HG02938 (cell line): ENCODE data around the gene NINJ1.

Experiments
- ATAC-seq: cut with Tn5 transposase; IDR thresholded peaks from one replicate; pipeline ENCODE4 v1.9.1; 2021; ENCODE audit warnings: mild to moderate bottlenecking, moderate library complexity; ENCODE audit not compliant: unreplicated experiment

NINJ1 gene

DNA sequence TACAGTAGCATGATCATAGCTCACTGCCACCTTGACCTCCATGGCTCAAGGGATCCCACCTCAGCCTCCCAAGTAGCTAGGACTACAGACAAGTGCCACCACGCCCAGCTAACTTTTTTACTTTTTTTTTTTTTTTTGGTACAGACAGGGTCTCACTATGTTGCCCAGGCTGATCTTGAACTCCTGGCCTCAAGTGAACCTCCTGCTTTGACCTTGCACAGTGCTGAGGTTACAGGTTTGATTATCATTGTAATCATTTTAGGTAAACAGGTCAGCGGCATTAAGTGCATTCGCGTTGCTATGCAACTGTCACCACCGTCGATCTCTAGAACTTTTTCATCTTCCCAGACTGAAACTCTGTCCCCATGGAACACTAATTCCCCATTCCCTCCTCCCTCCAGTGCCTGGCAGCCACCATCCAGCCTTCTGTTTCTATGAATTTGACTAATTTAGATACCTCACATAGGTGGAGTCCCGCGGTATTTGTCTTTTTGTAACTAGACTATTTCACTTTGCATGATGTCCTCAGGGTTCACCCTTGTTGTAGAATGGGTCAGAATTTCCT is 43.9 kb downstream of the NINJ1 start:
- ATAC-seq = no peak

DNA sequence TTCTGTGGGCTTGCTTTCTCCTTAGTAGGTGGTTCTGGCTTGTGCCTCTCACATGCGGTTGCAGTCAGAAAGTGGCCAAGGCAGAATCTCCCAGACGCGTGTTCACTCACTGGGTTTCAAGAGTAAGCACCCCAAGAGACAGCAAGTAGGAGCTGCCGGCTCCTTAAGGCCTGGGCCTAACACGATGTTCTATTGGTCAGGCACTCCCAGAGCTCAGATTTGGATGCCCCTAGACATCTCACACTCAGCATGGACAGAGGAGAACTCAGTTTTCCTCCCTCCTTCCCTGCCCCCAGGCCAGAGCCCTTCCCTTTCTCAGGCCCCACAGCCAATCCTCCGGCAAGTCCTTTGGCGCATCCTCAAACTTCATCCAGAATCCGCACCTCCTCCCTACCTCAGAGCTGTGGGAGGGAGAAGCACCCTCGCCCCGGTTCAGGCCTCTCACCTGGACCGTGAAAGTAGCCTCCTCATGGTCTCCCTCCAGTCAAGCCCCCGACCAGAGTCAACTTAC is 44.5 kb downstream of the NINJ1 start:
- ATAC-seq = no peak

DNA sequence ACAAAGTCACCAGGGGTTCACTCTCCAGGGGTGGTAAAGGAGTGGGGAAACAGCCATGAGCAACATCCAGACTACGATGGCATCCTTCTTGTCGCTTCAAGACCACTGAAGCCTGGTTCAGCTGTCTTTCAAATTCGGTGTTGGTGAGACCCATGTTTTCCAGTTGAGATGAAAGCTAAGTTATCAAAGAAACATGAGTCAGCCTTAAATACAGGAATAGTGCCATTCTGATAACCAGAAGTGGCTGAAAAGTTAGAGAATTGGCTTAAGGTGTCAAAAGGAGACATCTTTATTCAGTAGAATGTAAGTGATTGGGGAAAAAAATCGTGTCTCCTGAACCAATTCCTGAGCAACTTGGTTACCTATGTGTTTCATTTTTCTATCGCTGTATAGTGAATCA is 45.0 kb downstream of the NINJ1 start:
- no peak for ATAC-seq

DNA sequence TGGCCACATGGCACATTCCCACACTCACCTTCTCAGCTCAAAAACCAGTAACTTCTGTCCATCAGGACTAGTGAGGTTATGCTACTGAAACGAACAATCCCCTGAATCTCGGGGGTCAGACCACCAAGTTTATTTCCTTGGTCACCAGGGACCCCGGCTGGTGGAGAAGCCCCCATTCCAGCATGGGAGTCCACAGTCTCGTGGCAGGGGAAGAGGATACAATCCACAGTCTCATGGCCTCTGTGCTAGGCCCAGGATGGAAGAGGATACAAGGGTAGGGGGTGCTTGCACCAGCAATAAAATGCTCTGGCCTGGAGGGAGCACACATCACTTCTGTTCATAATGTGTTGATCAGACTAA is 45.4 kb downstream of the NINJ1 start:
- ATAC-seq = no peak

DNA sequence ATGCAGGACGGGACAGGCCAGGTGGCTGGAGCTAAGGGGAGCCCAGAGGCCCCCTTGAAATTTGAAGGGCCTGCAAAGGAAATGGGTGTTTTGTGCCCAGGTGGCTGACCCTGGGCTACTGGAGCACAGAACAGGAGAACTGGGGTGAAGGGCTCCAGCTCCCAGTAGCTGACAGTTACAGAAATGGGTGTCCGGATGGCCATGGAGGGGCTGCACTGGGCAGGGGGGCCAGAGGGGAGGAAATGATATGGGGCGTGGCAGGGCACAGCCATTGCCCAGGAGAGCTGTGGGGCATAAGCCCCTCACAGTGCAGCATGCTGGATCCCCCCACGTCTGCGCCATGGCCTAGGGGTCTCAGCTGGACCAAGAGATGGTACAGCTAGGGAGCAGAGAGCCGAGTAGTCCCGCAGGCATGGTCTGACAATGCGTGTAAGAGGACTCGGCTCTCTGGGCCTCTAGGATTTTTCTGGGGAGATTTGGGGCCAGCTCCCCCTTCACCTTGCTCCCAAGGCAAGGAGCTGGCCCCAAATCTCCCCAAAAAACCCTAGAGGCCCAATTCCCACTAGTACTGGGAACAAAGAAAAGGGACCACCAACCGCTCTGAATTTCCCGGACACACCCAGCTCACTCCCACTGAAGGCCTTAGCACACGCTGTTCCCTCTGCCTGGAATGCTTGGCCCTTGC is 45.9 kb downstream of the NINJ1 start:
- ATAC-seq = no peak

DNA sequence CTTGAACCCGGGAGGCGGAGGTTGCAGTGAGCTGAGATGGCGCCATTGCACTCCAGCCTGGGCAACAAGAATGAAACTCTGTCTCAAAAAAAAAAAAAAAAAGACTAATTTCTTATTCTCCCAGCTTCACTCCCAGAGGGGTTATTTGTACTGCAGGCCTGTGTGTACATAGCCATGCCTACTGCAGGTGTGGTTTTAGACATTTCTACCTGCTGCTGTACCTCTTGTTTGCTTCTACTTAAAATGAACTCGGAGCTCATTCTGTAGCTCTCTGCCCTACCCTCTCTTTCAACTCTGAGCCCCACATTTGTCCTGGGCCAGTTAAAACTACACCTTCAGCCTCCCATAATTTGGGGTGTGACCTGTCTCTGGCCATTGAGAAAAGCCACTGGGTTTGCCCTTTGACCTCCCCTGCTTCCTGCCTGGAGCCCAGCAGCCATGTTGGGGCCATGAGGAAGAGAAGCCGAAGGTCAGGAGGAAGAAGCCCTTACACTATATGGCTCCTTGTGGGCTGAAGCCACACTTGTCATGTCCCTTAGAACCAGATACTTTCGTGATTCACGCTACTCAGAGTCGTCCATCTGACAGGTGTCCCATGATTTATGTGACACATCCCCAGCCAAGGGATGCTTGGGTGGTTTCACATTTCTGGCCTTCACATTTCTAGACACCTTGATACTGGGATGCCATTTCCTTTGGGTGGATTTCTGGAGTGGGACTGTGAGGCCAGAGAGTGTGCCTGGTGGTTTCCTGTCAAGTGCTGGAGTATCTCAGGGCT is 47.4 kb downstream of the NINJ1 start:
- no peak for ATAC-seq

DNA sequence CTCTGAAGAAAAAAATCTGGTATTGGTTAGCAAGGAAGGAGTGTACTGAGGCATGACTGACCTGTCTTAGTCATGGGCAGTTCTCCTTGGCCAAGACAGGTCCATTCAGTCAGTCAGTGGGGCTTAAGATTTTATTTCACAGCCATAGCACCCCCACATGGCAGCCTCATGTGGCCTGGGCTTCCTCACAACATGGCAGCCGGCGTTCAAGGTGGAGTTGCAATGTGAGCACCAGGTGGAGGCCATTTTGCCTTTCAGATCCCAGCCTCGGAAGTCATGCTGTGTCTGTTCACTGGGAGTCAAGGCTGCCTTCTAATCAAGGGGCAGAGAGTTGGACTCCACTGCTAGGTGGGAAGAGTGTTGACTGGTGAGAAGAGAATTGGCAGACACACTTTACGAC is 48.4 kb downstream of the NINJ1 start:
- no peak for ATAC-seq

DNA sequence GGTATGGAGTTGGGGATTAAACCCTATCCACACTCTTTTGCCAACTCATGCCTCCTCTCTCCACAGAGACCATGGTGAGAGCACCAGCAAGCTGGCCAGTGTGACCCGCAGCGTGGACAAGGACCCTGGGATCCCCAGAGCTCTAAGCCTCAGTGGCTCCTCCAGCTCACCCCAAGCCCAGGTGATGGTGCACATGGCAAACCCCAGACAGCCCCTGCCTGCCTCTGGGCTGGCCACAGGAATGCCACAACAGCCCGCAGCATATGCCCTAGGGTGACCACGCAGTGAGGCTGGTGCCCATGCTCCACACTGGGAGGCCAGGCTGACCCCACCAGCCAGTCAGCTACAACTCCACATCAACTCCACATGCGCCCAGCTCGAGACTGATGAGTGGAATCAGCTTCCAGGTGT is 49.6 kb downstream of the NINJ1 start:
- no peak for ATAC-seq

DNA sequence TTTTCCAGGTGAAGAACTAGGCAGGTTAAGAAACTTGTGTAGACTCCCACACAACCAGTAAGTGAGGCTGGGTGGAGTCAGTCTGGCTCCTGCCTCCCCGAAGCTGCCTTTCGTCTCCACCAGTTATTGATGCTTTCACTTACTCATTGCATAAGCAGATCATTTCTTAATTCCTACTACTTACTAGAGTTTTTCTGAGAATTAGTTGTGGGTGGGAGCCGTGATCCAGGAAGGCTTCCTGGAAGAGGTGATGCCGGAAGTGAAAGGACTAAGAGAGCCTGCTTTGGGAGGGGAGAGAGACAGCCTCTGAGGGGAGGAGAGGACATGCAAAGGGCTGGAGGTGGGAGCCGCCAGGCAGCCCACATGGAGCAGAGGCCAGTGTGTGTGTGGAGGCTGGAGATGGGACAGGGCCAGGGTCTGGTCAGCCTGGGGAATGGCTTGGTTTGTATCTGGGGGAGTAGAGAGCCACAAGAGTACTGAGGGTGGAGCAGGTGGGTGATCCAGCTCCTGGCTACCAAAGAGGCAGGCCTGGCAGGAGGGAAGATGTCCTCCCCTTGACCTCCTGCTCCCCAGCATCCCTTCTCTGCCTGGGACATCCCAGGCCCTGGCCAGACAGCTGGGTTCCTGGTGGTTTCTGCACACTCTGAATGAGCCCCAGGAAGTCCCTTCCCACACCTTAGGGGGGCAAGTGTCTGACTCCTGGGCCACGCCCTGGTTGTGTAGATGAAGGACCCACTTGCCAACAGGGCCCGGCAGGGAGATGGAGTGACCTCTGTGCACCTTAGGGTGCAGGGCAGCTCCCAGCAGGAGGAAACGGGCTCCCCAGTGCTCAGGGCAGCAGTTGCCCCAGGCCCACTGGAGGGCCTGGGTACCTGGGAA is 50.2 kb downstream of the NINJ1 start:
- no peak for ATAC-seq

DNA sequence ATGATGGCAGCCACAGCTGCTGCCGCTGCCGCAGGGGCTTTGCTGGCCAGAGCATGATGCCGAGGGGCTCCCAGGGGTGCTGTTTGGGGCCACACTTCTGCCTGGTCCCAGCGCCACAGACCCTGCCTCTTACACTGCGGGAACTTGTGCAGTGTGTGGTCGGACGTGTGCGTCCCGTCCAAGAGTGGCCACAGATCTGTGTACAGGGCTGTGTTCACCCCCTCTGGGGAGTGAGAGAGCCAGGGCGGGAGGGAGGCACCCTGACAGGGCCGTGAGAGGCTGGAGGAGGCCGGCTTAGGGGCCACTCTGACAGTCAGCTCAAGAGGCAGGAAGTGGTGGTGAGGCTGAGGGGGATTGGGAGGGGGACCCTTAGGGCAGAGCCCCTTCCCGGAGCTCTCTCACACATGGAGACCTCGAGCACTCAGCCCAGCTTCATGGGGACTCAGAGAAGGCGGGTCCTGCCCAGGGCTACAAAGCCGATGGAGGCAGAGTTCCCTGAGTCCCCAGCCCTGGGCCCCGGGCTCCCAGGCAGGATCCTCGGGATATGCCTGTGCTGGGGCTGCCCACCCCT is 51.1 kb downstream of the NINJ1 start:
- no peak for ATAC-seq

DNA sequence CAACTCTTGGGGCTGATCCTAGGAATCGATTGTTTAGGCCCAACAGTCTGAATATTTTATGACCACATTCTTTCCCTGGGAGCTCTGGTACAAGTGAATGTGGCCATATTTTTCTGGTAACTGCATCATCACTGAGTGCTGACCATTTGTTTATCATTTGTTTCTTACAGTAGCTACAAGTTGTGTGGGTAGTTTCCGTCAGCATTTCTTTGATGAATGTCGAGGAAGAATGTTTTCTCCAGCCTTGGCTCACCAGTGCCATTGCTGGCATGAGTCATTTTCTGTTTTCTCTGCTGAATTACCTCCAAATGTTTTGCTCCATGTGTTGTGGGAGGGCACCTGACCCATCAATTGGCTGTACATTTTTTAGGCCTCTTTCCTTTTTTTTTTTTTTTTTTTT is 52.1 kb downstream of the NINJ1 start:
- no peak for ATAC-seq

DNA sequence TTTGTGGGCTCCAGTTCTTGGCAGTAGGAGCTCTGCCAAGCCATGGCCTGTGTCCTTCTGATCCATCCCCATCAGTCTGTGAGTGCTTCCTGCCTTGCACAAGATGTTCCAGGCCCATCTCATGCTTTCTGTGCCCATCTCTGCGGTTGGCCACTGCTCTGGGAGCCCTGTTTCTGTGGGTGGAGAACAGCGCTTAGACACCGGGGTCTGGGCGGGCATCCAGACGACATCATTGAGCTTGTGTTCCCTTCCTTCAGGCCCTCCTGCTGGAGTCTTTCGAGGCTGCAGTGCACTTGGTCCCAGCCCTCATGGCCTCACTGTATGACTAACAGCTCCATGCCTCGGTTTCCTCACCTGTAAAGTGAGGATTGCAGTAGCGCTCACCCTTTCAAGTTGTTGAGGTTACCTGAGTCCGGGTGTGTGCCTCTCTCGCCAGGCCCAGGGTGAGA is 52.9 kb downstream of the NINJ1 start:
- no peak for ATAC-seq

DNA sequence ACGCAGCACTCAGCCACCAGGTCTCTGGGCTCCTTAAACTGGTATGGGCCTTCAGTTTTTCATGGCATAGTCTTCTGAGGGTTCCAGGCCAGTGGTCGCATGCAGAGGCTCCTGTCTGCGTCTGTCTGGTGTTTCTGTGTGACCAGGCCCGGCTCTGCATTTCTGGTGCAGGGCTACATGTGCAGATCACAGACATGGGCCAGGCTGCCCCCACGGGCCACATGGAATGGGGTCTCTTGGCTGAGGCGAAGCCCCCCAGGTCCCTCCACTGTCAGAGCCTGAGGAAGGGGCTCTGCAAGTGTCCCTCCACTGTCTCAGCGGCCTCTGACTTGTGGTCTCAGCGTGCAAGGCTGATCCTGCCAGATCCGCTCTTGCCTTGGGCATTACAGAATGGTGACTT is 53.6 kb downstream of the NINJ1 start:
- no peak for ATAC-seq

DNA sequence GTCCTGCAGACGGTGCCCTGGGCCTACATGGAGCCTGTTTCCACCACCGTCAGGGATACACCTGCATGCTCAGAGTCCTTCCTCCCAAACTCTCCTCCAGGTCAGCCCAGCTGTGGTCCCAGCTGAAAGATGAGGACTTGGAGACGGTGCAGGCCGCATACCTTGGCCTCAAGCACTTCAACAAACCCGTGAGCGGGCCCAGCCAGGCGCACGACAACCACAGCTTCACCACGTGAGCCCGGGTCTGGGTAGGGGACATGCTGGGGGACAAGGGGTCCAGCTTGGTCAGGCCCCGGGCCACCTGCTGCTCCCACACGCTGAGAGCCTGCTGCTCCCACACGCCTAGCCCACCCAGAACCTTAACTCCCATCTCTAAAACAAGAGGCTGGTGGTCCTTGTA is 54.7 kb downstream of the NINJ1 start:
- ATAC-seq = no peak

DNA sequence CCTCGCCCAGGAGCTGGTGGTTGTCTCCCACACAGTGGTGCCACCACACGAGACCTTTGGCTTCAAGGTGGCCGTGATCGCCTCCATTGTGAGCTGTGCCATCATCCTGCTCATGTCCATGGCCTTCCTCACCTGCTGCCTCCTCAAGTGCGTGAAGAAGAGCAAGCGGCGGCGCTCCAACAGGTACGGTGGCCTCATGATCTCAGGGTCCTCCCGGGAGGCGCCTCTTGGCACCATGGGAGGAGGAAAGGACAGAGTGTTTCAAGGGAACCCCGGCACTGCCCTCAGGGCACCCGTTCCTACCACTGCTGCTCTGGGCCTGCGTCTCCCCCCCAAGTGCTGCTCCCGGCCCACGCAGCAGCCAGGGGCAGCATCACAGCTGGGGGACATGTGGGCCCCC is 56.2 kb downstream of the NINJ1 start:
- no peak for ATAC-seq

DNA sequence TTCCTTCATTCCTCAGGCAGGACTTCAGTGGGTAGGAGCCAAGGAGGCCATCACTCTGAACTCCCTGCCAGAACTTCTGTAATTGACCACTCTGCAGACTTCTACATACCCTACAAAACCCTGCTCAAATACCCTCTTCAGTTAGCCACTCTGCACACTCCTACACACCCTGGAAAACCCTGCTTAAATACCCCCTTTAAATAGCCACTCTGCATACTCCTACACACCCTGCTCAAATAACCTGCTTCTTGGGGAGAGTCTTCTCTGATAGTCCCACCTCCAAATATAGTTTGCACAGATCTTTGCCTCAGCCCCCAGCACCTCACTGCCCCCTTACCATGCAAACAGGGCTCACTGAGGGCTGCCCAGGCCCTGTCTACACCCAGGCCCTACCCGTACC is 56.7 kb downstream of the NINJ1 start:
- ATAC-seq = no peak

DNA sequence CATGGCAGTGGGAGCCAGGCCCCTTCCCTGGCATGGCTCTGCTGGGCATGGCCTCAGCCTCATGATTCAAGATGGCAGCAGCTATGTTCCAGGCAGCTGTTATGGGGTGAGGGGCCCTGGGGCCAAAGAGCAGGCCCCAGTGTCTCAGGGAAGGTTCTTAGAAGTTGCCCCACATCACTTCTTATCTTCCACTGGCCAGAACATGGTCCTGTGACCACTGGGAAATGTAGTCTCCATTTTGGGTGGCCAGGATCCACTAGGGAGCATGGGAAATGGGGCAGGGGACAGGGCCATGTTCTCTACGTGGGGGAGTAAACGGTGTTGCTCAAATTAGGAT is 57.3 kb downstream of the NINJ1 start:
- ATAC-seq = no peak

DNA sequence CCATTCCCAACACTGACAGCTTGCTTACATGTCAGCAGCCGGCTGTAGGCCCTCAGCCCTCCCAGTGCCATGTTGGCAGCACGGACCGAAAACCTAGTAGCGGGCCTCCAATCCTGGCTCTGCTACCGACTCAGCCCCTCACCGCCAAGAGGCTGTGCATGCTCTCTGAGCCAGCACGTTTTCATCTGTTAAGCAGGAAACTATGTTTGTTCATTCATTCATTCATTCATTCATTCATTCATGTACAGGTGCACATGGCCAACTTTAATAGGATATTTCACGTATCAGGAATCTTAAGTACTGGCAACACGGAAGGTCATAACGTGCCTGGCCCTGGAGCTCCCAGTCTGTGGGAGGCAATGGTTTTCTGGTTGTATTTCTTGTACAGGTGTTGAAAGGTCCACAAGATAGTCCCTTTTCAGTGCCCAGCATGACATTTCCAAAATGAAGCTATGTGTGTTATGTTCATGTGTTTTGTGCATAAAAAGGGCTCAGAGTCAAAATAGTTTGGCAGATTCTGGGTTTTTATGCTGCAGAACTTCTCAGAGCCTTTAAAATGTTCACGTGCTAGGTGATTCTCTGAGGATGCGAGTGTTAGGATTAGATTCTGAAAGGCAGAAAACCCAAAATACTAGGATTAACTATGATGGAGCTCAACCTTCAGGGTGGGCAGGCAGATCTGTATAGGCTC is 57.8 kb downstream of the NINJ1 start:
- ATAC-seq = no peak

DNA sequence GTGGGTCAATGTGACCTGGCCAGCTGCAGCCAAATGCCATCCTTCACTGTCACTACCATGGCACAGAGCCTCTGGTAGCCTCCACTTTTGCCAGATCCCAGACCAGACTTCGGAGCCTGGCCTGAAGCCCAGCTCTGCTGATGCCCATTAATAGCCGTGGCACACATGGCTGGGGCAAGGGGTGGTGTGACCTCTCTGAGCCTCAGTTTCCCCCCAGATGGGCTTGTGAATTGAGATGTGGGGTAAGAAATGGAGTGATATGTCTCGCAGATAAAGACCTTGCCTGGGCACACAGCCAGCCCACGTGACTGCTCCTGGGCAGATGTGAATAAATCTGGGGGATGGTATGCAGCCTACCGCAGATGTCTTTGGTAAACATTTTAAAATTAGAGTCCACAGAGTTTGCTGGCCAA is 61.7 kb downstream of the NINJ1 start:
- no peak for ATAC-seq
